H1 (cell line): ENCODE results near the gene RTTN. TPM values are rescaled to one million over a fixed set of nuclear protein-coding genes. Genes with fewer than 3 reads are reported as not detected.

Source experiments
- CTCF ChIA-PET: fragments of 300-600 bp; sonication (Branson Sonifier 250); formaldehyde crosslinking; loops from one replicate; lab custom pipeline; 2021; ENCODE audit not compliant: partially characterized antibody; lab: Charles Lee
- POLR2A ChIA-PET: fragments of 300-600 bp; sonication (Branson Sonifier 250); formaldehyde crosslinking; loops from one replicate; lab custom pipeline; 2021; ENCODE audit warnings: inconsistent platforms; ENCODE audit not compliant: partially characterized antibody; lab: Charles Lee
- DNase-seq, 2 experiments: peaks; one replicate each; pipeline versions ENCODE4 v3.0.0 to v3.0.0-alpha.2; 2010 to 2022; ENCODE audit warnings: low spot score in 2 of 2, low read depth in 1 of 2, mixed read lengths in 1 of 2
- FAIRE-seq: peaks from 2 replicates; lab custom pipeline; 2011; peaks lifted over from hg19 to GRCh38; lab: Jason Lieb, UNC
- H2AFZ ChIP-seq: 2 replicates; pipeline ENCODE4 v1.8.1; 2012; ENCODE audit warnings: low read length, inconsistent platforms
- H2AK5ac ChIP-seq: 2 replicates; pipeline ENCODE4 v1.6.1; 2013; ENCODE audit warnings: low read depth, low read length
- H2BK120ac ChIP-seq: replicated peaks from 2 replicates; pipeline ENCODE3; 2013; ENCODE audit warnings: low read depth, low read length, inconsistent platforms
- H2BK12ac ChIP-seq: 2 replicates; pipeline ENCODE4 v1.6.1; 2013; ENCODE audit warnings: low read depth, low read length
- H2BK15ac ChIP-seq: 2 replicates; pipeline ENCODE4 v1.6.1; 2013; ENCODE audit warnings: low read length
- H2BK20ac ChIP-seq: 2 replicates; pipeline ENCODE4 v1.6.1; 2013; ENCODE audit warnings: low read length
- H2BK5ac ChIP-seq: 2 replicates; pipeline ENCODE4 v1.6.1; 2013; ENCODE audit warnings: low read depth, low read length
- H3K14ac ChIP-seq: 2 replicates; pipeline ENCODE4 v1.6.1; 2013; ENCODE audit warnings: inconsistent platforms; ENCODE audit not compliant: insufficient read length
- H3K18ac ChIP-seq: 2 replicates; pipeline ENCODE4 v1.6.1; 2013; ENCODE audit warnings: low read length; ENCODE audit errors: extremely low read depth
- H3K23ac ChIP-seq: 2 replicates; pipeline ENCODE4 v1.6.1; 2013; ENCODE audit warnings: inconsistent platforms; ENCODE audit not compliant: insufficient read length
- H3K23me2 ChIP-seq: 2 replicates; pipeline ENCODE4 v1.6.1; 2013; ENCODE audit warnings: low read depth, low read length
- H3K27ac ChIP-seq: 2 replicates; pipeline ENCODE4 v1.6.1; 2011; ENCODE audit warnings: low read depth, low read length, inconsistent platforms
- H3K27me3 ChIP-seq, 4 experiments: replicated peaks in 1 of 4; 1 replicate in 1 of 4; 2 replicates in 3 of 4; pipeline versions ENCODE4 v1.6.1 to v1.8.1; 2011 to 2013; ENCODE audit warnings: low read length in 3 of 4, mild to moderate bottlenecking in 3 of 4, inconsistent platforms in 2 of 4, mixed read lengths in 2 of 4, moderate library complexity in 1 of 4; ENCODE audit not compliant: control insufficient read depth in 3 of 4, insufficient read depth in 3 of 4; ENCODE audit errors: extremely low read depth in 1 of 4
- H3K36me3 ChIP-seq, 4 experiments: 2 replicates each; pipeline versions ENCODE4 v1.6.1 to v1.8.1; 2011 to 2013; ENCODE audit warnings: mild to moderate bottlenecking in 4 of 4, low read length in 3 of 4, moderate library complexity in 2 of 4, control low read depth in 1 of 4, inconsistent platforms in 1 of 4; ENCODE audit not compliant: insufficient read depth in 4 of 4, control insufficient read depth in 2 of 4
- H3K4ac ChIP-seq: replicated peaks from 2 replicates; pipeline ENCODE3; 2013; ENCODE audit warnings: low read length, low read depth, mixed read lengths, inconsistent platforms; ENCODE audit not compliant: insufficient read length
- H3K4me1 ChIP-seq, 4 experiments: replicated peaks in 1 of 4; 1 replicate in 1 of 4; 2 replicates in 3 of 4; pipeline versions ENCODE4 v1.6.1 to v1.8.1; 2011 to 2013; ENCODE audit warnings: low read length in 3 of 4, inconsistent platforms in 2 of 4, mixed read lengths in 1 of 4; ENCODE audit not compliant: insufficient read depth in 4 of 4, control insufficient read depth in 3 of 4
- H3K4me2 ChIP-seq, 2 experiments: 2 replicates each; pipeline versions ENCODE4 v1.6.1 to v1.8.1; 2011 to 2013; ENCODE audit warnings: low read depth in 2 of 2, low read length in 2 of 2, control low read depth in 1 of 2, inconsistent platforms in 1 of 2, mild to moderate bottlenecking in 1 of 2; ENCODE audit not compliant: insufficient read depth in 1 of 2
- H3K4me3 ChIP-seq, 4 experiments: fragments of 200-600, 300-600 bp in 1 of 4; sonication (generic), shearing (Covaris generic), sonication (Bioruptor Twin) in 1 of 4; 2 replicates each; pipeline versions ENCODE4 v1.5.1 to v1.8.1; 2011 to 2016; ENCODE audit warnings: low read length in 4 of 4, low read depth in 3 of 4, control low read depth in 2 of 4, inconsistent platforms in 2 of 4, mild to moderate bottlenecking in 2 of 4, mixed read lengths in 1 of 4, moderate library complexity in 1 of 4; ENCODE audit not compliant: insufficient read depth in 2 of 4; ENCODE audit errors: extremely low read depth in 1 of 4
- H3K56ac ChIP-seq: replicated peaks from 2 replicates; pipeline ENCODE3; 2013; ENCODE audit warnings: low read depth, mild to moderate bottlenecking, mixed read lengths, low read length, inconsistent platforms; ENCODE audit not compliant: insufficient read length
- H3K79me1 ChIP-seq: 2 replicates; pipeline ENCODE4 v1.6.1; 2013; ENCODE audit warnings: low read depth, low read length, control low read depth
- H3K79me2 ChIP-seq, 2 experiments: 2 replicates each; pipeline versions ENCODE4 v1.6.1 to v1.8.1; 2012 to 2013; ENCODE audit warnings: low read length in 2 of 2, mild to moderate bottlenecking in 2 of 2, inconsistent platforms in 1 of 2; ENCODE audit not compliant: insufficient read depth in 2 of 2, control insufficient read depth in 1 of 2
- H3K9ac ChIP-seq, 4 experiments: replicated peaks in 1 of 4; 1 replicate in 1 of 4; 2 replicates in 3 of 4; pipeline versions ENCODE4 v1.6.1 to v1.8.1; 2011 to 2013; ENCODE audit warnings: low read depth in 3 of 4, low read length in 3 of 4, control low read depth in 2 of 4, mild to moderate bottlenecking in 2 of 4, moderate library complexity in 2 of 4, inconsistent platforms in 1 of 4; ENCODE audit errors: extremely low read depth in 1 of 4
- H3K9me3 ChIP-seq, 2 experiments: 2 replicates each; pipeline versions ENCODE4 v1.6.1 to v1.8.1; 2012 to 2013; ENCODE audit warnings: mild to moderate bottlenecking in 2 of 2, moderate library complexity in 2 of 2, control low read depth in 1 of 2, inconsistent platforms in 1 of 2, low read depth in 1 of 2, low read length in 1 of 2, mixed read lengths in 1 of 2; ENCODE audit not compliant: insufficient read depth in 2 of 2
- H4K20me1 ChIP-seq, 2 experiments: replicated peaks in 1 of 2; 2 replicates each; pipeline versions ENCODE3 to v1.8.1; 2011 to 2013; ENCODE audit warnings: inconsistent platforms in 2 of 2, low read length in 2 of 2, mild to moderate bottlenecking in 1 of 2; ENCODE audit not compliant: insufficient read depth in 2 of 2, control insufficient read depth in 1 of 2
- H4K5ac ChIP-seq: 2 replicates; pipeline ENCODE4 v1.6.1; 2013; ENCODE audit warnings: low read length, low read depth, mixed read lengths, inconsistent platforms; ENCODE audit not compliant: insufficient read length
- H4K8ac ChIP-seq: 2 replicates; pipeline ENCODE4 v1.8.0; 2013; ENCODE audit warnings: mild to moderate bottlenecking, moderate library complexity, low read length, inconsistent platforms; ENCODE audit not compliant: insufficient read depth; ENCODE audit errors: extremely low read depth
- H4K91ac ChIP-seq: replicated peaks from 2 replicates; pipeline ENCODE3; 2013; ENCODE audit warnings: low read length, mixed read lengths, inconsistent platforms; ENCODE audit not compliant: insufficient read length
- BCL11A ChIP-seq, 2 experiments: IDR thresholded peaks; one replicate each; pipeline ENCODE4 v1.6.1; 2011; ENCODE audit warnings: low read depth in 2 of 2, low read length in 2 of 2, mild to moderate bottlenecking in 2 of 2
- CBX5 ChIP-seq: fragments of 300-800, 300-1000 bp; sonication (generic); IDR thresholded peaks from 2 replicates; pipeline ENCODE4 v1.7.1; 2016; ENCODE audit warnings: antibody characterized with exemption, low read length, low read depth
- CEBPB ChIP-seq: IDR thresholded peaks from 2 replicates; pipeline ENCODE4 v1.6.1; 2012; ENCODE audit warnings: low read depth, low read length
- EGR1 ChIP-seq: IDR thresholded peaks from 2 replicates; pipeline ENCODE4 v1.6.1; 2011; ENCODE audit warnings: low read depth, low read length, borderline replicate concordance
- EP300 ChIP-seq, 2 experiments: IDR thresholded peaks; 1 replicate in 1 of 2; 2 replicates in 1 of 2; pipeline ENCODE4 v1.6.1; 2011 to 2012; ENCODE audit warnings: low read depth in 2 of 2, low read length in 2 of 2, mild to moderate bottlenecking in 2 of 2, borderline replicate concordance in 1 of 2, inconsistent platforms in 1 of 2, moderate library complexity in 1 of 2
- GABPA ChIP-seq: IDR thresholded peaks from 2 replicates; pipeline ENCODE4 v1.6.1; 2011; ENCODE audit warnings: mild to moderate bottlenecking, low read length, moderate library complexity, borderline replicate concordance; ENCODE audit not compliant: insufficient read depth
- GTF2F1 ChIP-seq: IDR thresholded peaks from 2 replicates; pipeline ENCODE4 v1.6.1; 2012; ENCODE audit warnings: low read depth, low read length, improper control_type of control experiment, borderline replicate concordance
- KDM4A ChIP-seq: IDR thresholded peaks from one replicate; pipeline ENCODE4 v1.7.1; 2012; ENCODE audit warnings: low read depth, mild to moderate bottlenecking, moderate library complexity, low read length, inconsistent platforms; ENCODE audit not compliant: severe bottlenecking
- NANOG ChIP-seq: IDR thresholded peaks from 2 replicates; pipeline ENCODE4 v1.6.1; 2011; ENCODE audit warnings: low read length, low read depth, mild to moderate bottlenecking, inconsistent platforms; ENCODE audit not compliant: insufficient read depth, poor library complexity, severe bottlenecking
- NRF1 ChIP-seq: IDR thresholded peaks from 2 replicates; pipeline ENCODE4 v1.6.1; 2011; ENCODE audit warnings: mild to moderate bottlenecking, low read depth, low read length, improper control_type of control experiment
- PHF8 ChIP-seq: fragments of 200-600 bp; sonication (generic); conservative IDR thresholded peaks from 2 replicates; pipeline ENCODE4 v1.7.1; 2012; ENCODE audit warnings: low read depth, mild to moderate bottlenecking, inconsistent platforms, low read length, moderate library complexity
- POLR2A ChIP-seq, 2 experiments: IDR thresholded peaks; 1 replicate in 1 of 2; 2 replicates in 1 of 2; pipeline ENCODE4 v1.6.1; 2011; ENCODE audit warnings: low read depth in 2 of 2, low read length in 2 of 2, mild to moderate bottlenecking in 2 of 2; ENCODE audit errors: control extremely low read depth in 1 of 2
- POLR2AphosphoS5 ChIP-seq: IDR thresholded peaks from 2 replicates; pipeline ENCODE4 v1.6.1; 2011; ENCODE audit warnings: low read depth, low read length
- TBP ChIP-seq: IDR thresholded peaks from 2 replicates; pipeline ENCODE4 v1.6.1; 2011; ENCODE audit warnings: low read depth, low read length, improper control_type of control experiment
- TEAD4 ChIP-seq: IDR thresholded peaks from 2 replicates; pipeline ENCODE4 v1.6.1; 2012; ENCODE audit warnings: low read depth, low read length, inconsistent platforms, mixed read lengths
- WGBS, 2 experiments: shearing (Covaris generic) in 1 of 2; methylation state at CpG; one replicate each; pipeline versions ENCODE4 v1.1.6 to v1.1.7; 2013 to 2015; ENCODE audit warnings: low lambda C conversion rate in 2 of 2, mixed read lengths in 2 of 2, inconsistent platforms in 1 of 2, low coverage in 1 of 2, missing lambda C conversion rate in 1 of 2; ENCODE audit not compliant: insufficient replicate concordance in 2 of 2, insufficient coverage in 1 of 2, insufficient read length in 1 of 2; ENCODE audit errors: extremely low coverage in 1 of 2, missing lambda C conversion rate in 1 of 2; 5-methylcytosine and 5-hydroxymethylcytosine counted together
- polyA plus RNA-seq, 7 experiments: library from polyadenylated mRNA; depleted of rRNA in 3 of 7; stranded (reverse) in 5 of 7; unstranded in 2 of 7; fragments of >200 nt in 5 of 7; fragments of 200-250 nt in 2 of 7; gene quantifications; 1 replicate in 5 of 7; 2 replicates in 1 of 7; 4 replicates in 1 of 7; pipeline versions ENCODE4 v1.2.1 to v1.2.3, GENCODE V29; 2011 to 2013; ENCODE audit warnings: missing spikeins in 2 of 7, mixed read lengths in 2 of 7
- total RNA-seq: library from RNA; stranded (reverse); fragmentation: NEBNext Ultra II Directional; extraction: Animal tissue kit (Norgen Biotek cat#: 25700); gene quantifications from 2 replicates; pipeline ENCODE4 v1.2.1, GENCODE V29; 2021

Gene RTTN
- total and polyA plus RNA-seq, 2 of the 8 experiments (the other 6 are each of a cell fraction or from before 2014, with no cell fraction given) = 9.1 to 21.4 TPM

DNA sequence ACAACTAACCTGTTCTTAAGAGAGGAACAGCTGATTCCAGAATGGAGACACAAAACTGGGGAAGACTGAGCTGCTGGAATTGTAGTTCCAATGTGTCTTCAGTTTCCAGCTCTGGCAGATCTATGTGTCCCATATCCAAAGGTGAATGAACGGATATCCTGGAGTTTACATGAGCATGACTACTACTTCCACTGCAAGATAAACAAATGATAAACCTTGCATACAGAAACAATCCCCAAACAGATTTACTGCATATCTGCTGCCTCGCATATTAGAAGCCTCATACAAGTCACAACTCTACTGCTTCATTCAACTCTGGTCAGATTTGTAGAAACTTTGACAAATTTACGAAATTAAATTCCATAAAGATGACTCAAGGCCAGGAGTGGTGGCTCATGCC, 15.0 kb downstream of the RTTN start:
- POLR2A ChIA-PET = no interaction called here
- Histone ChIP-seq H2BK5ac (no peak overlapping the region), H3K14ac (no peak overlapping the region), H2AFZ (no peak overlapping the region), H3K79me1 (no peaks in the 10 kb centered on the region; the same call in 1 of the 2 replicates), H4K8ac (no peak overlapping the region), H3K18ac (no peak overlapping the region), H3K27me3 (peaks cover 0 to 1% (median 0%) of the 10 kb centered on the region in 4 experiments; a peak in 1 of 7 replicates), H2BK12ac (no peak overlapping the region), H2BK120ac (no peak overlapping the region), H4K20me1 (no peaks in the 10 kb centered on the region), H2BK15ac (no peak overlapping the region), H3K23ac (no peak overlapping the region), H3K23me2 (no peaks in the 10 kb centered on the region), H3K4me3 (no peak overlapping the region), H4K91ac (no peak overlapping the region), H3K27ac (no peak overlapping the region), H3K56ac (no peak overlapping the region), H3K36me3 (peaks cover 0 to 29% (median 12%) of the 10 kb centered on the region in 4 experiments), H2BK20ac (no peak overlapping the region), H4K5ac (no peak overlapping the region), H3K4me1 (no peaks in the 10 kb centered on the region), H3K9ac (no peak overlapping the region), H3K79me2 (no peaks in the 10 kb centered on the region), H2AK5ac (no peak overlapping the region), H3K4ac (no peak overlapping the region), H3K4me2 (no peak overlapping the region), H3K9me3 (no peaks in the 10 kb centered on the region)
- DNase-seq (no peak), FAIRE-seq (no peak)
- WGBS, 2 experiments = 89% methylated on average over 3 of the region's 3 CpGs; no CpG with 5 or more reads in 1 of the 2 experiments
- CTCF ChIA-PET = interaction anchor here (0.5 to 2.1 kb wide), 3 partner anchors 17 to 1353 kb away, joined by 3 to 8 read pairs (median 3); no protein-coding TSS in a partner anchor
- TF ChIP-seq PHF8 (no peak), NANOG (no peak), POLR2AphosphoS5 (no peak), GABPA (no peak), CBX5 (no peak), GTF2F1 (no peak), TBP (no peak), CEBPB (no peak), EP300 (IDR thresholded peaks at IDR 0.05; ENCODE audit: borderline replicate concordance in 1 of 2, low read depth in 2 of 2, low read length in 2 of 2) (no peak), NRF1 (no peak), POLR2A (IDR thresholded peaks at IDR 0.05; ENCODE audit: control extremely low read depth in 1 of 2, low read depth in 2 of 2, low read length in 2 of 2) (no peak), KDM4A (no peak), EGR1 (no peak), TEAD4 (no peak), BCL11A (IDR thresholded peaks at IDR 0.05; ENCODE audit: low read depth in 2 of 2, low read length in 2 of 2) (no peak)
